ENCODE data around the gene RAI1.
A peak's percentile ranks its signal among the peaks of the same experiment; 100 is the strongest.

RAI1 gene

GRCh38 chr17:17830740-17831207, 149.5 kb downstream of the RAI1 start:
- DNase-seq (ENCODE audit: low read depth), result no peak

GRCh38 chr17:17831208-17832031, 150.2 kb downstream of the RAI1 start:
- no peak for DNase-seq (ENCODE audit: low read depth)

- no peak for DNase-seq (ENCODE audit: low read depth)
Measured at GRCh38 chr17:17832032-17832363, 150.7 kb downstream of the RAI1 start.

DNA sequence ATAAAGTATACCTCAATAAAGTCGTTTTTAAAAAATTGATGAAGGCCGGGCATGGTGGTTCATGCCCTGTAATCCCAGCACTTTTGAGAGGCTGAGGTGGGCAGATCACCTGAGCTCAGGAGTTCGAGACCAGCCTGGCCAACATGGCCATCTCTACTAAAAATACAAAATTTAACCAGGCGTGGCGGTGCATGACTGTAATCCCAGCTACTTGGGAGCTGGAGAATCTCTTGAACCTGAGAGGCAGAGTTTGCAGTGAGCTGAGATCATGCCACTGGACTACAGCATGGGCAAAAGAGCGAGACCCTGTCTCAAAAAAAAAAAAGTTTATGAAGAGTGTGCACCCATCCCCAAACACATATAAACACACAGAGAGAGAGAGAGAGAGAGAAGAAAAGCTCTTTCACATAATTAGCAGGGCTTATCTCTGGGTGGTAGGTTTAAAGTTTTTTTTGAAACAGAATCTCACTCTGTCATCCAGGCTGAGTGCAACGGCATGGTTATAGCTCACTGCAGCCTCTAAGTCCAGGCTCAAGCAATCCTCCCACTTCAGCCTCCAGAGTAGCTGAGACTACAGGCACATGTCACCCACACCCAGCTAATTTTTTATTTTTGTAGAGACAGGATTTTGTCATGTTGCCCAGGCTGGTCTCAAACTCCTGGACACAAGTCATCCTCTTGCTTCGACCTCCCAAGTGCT, 152.6 kb downstream of the RAI1 start:
- no peak for DNase-seq (ENCODE audit: low read depth)

GRCh38 chr17:17834974-17835373, 153.7 kb downstream of the RAI1 start:
- no peak for DNase-seq (ENCODE audit: low read depth)

DNA sequence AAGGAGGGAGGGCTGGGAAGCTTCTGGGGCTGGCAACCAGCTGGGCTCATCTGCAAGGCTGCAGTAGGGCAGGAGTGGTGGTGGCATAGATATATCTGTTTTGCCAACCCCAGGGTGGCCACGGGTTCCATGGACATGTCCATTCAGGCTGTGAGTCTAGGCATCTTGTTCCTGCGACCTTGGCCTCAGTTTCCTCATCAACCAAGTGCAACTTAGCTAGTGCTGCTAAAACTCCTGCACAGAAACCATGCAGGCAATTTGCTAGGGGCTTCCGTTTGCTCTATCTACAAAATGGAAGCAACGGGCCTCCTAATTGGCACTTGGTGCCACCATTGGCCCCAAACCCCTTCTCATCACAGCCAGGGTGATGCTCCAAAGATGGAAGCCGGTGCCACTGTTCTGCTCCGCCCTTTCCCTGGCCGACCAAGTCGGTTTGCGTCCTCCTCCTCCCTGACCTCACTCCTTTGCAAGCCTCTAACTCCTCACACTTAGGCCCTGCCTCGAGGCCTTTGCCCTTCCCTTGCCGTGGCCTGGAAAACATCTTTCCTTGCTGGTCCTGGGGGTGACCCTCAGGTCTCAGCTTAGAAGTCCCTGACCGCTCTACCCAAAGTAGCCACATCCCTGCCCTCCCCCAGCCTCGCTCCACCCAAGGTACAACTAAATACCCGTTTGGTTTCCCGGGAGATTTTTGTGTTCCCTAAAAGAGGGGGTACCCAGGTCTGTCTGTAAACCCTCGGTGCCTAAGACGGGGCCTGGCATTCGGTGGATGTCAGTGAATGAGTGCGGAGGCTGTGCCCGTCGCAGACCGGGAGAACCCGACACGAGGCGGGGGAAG, 154.4 kb downstream of the RAI1 start:
- DNase-seq (ENCODE audit: low read depth), result peak; percentile 26

- DNase-seq (ENCODE audit: low read depth), result peak; percentile 97
Measured at GRCh38 chr17:17836250-17836817, 155.1 kb downstream of the RAI1 start.

GRCh38 chr17:17836818-17837379, 155.6 kb downstream of the RAI1 start, which contains the start of gene SREBF1:
Gene SREBF1 (minus strand): TSS chr17:17836986. CDS start chr17:17836817, 169 bp downstream.
- peak; percentile 73 for DNase-seq (ENCODE audit: low read depth)

GRCh38 chr17:17837380-17837821, 156.1 kb downstream of the RAI1 start:
- peak; percentile 74 for DNase-seq (ENCODE audit: low read depth)

GRCh38 chr17:17837966-17838962, 157.0 kb downstream of the RAI1 start:
- peak; percentile 41 for DNase-seq (ENCODE audit: low read depth)

DNA sequence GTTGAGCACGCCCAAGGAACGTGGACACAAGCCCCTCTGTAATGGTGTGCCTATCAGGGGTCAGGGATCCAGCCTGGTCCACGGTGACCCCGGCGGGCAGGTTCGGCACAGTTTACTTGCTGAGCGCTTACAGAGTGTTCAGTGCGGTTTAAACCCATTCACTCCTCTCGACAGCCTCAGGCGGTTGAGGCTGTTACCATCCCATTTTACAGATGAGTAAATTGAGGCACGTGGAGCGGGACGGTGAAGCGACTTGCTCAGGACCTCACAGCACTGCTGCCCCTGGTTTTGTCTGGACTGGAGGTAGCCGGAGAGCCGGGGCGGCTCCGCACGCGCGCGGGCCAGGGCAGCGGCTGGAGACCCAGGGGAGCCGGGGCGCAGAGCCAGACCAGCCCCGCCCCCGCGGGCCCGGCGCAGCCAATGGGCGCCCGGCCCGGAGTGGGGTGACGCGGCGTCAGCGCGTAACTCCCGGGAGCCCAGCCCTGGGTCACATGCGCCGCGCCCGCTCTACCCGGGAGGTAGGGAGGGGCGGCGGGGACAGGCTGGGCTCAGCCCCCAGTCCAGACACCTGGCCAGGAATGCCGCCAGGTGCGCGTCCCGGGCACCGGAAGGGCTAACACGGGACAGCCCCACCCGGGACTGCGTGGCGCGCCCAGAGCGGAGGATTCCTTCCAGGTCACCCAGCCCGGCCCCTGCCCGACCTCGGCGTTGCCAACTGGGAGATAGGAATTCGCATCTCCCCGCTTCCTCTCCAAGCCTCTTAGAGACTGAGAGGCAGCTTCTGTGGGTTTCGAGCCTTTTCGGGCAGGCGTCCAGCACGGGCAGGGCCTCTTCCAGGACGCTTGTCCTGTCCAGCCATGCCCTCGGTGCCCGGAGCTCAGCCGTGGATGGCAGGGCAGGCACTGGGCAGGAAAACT, 158.8 kb downstream of the RAI1 start:
- peak; percentile 91 for DNase-seq (ENCODE audit: low read depth)

DNA sequence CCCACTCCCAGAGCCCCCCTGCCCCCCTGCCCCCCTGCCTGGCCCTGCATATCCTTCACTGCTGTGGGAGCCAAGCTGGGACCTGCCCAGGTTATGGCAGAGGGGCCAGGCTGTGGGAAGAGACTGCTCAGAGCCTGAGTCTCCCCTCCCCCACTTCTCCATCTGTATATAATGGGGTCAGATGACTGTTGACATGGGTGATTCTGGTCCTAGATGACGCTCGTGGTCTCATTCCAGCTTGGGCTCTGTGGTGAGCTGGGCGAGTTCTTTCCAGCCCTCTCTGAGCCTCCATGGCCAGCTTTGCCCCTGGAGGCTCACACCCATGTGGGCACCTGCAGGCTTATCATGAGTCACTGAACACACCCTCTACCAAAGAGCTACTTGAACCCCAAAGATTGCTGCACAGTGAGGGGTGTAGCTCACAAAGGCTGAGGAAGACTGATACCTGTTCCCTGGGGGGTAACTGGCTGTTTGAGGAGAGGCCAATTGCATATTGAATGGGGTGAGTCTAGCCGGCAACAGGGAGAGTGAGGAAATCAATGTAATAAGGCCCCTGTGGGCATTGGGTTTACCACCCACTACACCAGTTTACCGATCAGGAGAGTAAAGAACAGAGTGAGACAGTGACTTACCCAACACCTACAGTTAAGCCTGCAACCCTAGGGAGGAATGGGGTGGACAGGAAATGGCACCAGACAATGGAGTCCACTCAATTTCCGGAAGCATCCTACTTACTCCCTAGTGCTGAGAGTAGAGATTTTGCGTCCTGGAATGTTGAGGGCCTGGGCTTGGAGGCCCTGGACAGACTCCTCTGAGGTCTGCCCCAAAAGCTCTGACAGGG, 159.7 kb downstream of the RAI1 start:
- DNase-seq (ENCODE audit: low read depth), result peak; percentile 46

DNA sequence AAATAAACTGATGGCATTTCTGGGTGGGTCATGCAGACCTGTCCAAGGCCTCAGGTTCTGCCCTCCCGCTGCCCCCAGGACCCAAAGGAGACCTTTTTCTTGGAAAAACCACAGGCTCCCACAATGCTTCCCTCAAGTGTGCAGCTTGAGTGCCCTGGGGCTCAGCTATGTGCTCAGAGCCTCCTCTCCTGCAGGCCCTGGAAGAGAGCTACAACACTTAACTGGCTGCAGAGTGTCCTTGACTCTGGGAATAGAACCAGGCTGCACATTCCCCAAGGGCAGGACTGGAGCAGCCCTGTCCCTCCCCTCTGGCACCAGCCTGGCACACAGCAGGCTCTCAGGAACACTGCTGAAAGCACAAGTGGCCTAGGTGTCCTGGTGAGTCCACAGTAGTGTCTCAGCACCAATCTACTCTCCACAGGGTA, 160.4 kb downstream of the RAI1 start:
- no peak for DNase-seq (ENCODE audit: low read depth)

- no peak for DNase-seq (ENCODE audit: low read depth)
Measured at GRCh38 chr17:17842111-17842876, 161.0 kb downstream of the RAI1 start.

DNA sequence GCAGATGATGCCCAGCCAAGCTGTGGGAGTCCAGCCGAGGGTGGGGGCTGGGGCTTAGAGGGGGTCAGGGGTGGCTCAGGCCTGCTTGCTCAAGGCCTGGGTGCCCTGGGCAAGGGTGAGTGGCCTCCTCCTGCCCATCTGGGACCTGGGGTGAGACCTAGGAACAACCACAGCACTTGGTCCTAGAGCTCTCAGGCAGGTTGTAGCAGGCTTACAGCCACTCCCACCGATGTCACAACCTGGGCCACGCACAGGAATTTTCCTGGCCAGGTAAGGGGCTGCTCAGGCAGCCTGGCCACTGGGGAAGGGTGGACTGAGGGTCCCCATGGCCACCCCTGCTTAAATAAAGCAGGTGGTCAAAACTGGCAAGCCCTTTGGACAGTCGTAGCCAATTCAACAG, 161.8 kb downstream of the RAI1 start:
- DNase-seq (ENCODE audit: low read depth), result no peak

- DNase-seq (ENCODE audit: low read depth), result no peak
Measured at GRCh38 chr17:17844079-17844478, 162.8 kb downstream of the RAI1 start.

DNA sequence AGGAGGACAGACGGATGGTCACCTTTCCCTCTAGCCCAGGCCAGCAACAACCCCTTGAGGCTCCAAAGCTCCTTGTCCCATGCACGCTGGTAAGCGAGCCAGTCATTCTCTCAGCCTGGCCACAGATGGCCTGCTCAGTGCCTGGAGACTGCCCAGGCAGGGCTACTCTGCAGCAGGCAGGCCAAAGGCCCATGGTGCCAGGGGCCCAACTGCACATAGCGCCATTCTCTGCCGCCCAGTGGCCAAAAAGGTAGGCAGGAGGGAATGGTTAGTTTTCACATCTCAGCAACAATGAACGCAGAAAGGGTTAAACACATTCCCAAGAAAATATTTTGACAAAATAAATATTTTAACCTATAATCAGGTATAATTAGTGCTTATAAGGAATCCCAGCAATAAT, 163.2 kb downstream of the RAI1 start:
- DNase-seq (ENCODE audit: low read depth), result no peak
